GM19452 (cell line): ENCODE results near the gene TRPM8.
"Not testable (repeated sequence)": the region's sequence is repeated elsewhere in the genome, so short reads cannot be mapped to it uniquely, and the experiment has no call there.

Experiments
- ATAC-seq: cut with Tn5 transposase; IDR thresholded peaks from one replicate; pipeline ENCODE4 v1.9.1; 2021; ENCODE audit not compliant: unreplicated experiment

Gene TRPM8

GRCh38 chr2:233917116-233917515 is at the start of gene TRPM8:
TSS of gene TRPM8 (plus strand) at chr2:233917373. CDS start at chr2:233926538, 9,165 bp downstream.
- no peak for ATAC-seq

DNA sequence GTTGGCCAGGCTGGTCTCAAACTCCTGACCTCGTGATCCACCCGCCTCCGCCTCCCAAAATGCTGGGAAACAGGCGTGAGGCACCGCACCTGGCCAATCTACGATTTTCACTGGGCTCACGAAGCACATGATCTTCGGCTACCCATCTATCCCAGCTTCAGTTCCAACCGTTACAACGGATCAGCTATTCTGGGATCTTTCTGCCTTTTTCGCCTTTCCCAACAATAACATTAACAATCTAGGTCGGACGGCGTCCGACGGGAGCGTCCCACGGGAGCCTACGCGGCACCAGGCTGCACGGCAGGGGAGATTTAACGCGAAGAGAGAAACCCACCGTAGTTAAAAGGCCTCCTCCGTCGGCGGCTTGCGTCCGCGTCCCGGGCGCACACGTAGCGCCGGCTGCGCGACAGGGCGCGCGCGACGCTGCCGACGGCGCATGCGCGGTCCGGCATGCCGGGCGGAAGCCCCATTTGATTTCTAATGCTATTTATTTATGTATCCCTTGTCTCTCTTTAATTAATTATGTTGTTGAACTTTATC is 49.1 kb upstream of the TRPM8 start, which contains the start of gene MSL3B:
Gene MSL3B (minus strand): TSS at position 394 of the 540 bp plus-strand sequence.
- ATAC-seq = no peak

GRCh38 chr2:233871432-233871831 is 45.7 kb upstream of the TRPM8 start:
- no peak for ATAC-seq

DNA sequence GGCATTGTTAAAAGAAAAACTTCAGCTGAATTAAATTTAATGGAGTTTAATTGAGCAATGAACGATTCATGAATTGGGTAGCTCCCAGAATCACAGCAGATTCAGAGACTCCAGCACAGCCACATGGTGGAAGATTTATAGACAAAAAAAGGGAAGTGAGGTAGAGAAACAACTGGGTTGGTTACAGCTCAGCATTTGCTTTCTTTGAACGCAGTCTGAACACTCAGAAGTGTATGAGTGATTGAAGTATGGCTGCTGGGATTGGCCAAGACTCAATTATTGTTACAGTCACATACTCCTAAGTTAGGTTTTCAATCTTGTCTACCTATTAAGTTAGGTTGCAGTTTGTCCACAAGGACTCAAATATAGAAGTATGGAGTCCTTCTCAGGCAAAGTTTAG is 45.0 kb upstream of the TRPM8 start:
- not testable (repeated sequence) for ATAC-seq

DNA sequence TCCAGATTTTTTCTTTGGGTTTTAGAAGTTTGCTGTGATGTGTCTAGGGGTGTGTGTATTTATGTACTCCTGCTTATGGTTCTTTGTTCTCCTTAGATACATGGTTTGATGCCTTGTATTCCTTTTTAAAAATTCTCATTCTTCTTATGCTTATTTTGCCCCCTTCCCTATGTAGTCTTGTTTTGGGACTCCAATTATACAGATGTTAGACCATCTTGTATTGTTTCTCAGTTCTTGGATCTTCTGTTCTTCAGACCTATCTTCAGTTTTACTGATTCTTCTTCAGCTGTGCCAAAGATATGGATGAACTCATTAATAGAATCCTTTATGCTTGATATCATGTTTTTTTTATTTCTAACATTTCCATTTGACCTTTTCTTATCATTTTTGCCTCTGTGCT is 34.8 kb upstream of the TRPM8 start:
- no peak for ATAC-seq

GRCh38 chr2:233892793-233893192 is 24.4 kb upstream of the TRPM8 start:
- ATAC-seq = no peak

GRCh38 chr2:233896253-233896652 is 20.9 kb upstream of the TRPM8 start:
- not testable (repeated sequence) for ATAC-seq

GRCh38 chr2:233901367-233901766 is 15.8 kb upstream of the TRPM8 start:
- ATAC-seq = no peak

GRCh38 chr2:233901884-233902283 is 15.3 kb upstream of the TRPM8 start:
- ATAC-seq = no peak

DNA sequence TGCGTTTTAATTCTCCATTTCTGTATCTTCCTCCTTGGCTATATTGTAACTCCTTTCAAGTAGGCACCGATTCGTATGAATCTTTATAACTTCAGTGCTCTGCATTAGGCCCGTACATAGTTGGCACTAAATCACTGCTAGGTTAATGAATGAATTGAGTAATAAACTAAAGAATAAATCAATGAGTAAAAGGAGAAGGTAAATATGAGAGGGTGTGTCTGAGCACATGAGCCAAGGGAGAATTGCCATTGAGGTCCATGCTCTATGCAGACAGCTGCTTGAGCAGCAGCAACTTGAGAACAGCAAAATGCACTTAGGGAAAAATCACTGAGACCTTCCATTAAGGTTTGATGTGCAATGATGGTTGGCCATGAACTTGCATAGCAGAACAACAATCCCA is 11.2 kb upstream of the TRPM8 start:
- no peak for ATAC-seq

- ATAC-seq = no peak
These were observed 9.5 kb upstream of the TRPM8 start for GRCh38 chr2:233907627-233908026.

- no peak for ATAC-seq
These were observed 4.3 kb upstream of the TRPM8 start for GRCh38 chr2:233912691-233913423.

DNA sequence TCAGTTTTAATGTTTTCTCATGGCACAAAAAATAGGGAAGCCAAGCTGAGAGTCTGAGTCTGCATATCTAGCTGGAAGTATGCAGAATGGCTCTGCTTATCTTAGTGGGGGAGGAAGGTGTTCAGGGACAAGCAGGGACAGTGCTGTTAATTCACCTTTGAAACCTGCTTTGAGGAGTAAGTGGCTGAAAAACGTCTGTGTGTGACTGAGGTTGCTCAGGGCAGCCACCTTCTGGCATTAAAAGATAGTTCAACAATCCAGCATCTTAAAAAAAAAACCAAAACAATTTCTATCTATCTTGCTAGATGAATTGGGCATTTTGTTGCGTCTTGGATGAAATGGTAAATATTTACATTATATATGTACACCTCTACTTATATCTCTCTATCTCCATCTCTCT is 2.0 kb upstream of the TRPM8 start:
- no peak for ATAC-seq

- ATAC-seq = no peak
These were observed 2.1 kb downstream of the TRPM8 start for GRCh38 chr2:233919319-233919718.

DNA sequence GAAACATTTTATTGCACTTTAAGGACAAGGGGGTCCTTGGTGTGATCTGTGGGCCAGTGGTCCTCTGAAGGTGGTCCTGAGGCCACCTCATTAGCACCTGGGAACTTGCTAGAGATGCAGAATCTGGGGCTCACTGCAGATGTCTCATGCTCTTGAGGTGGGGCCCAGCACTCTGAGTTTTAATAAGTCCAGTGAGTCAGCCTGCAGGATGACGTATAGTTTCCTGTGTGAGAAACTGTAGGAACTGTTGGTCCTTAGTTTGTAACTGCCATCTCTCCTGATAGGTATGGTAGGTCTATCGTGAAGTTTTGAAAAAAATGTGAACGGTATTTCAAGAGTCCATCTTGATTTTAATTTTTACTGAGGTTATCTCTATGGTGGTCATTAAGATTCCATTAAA is 2.8 kb downstream of the TRPM8 start:
- ATAC-seq = no peak

- no peak for ATAC-seq
These were observed 5.3 kb downstream of the TRPM8 start for GRCh38 chr2:233922471-233922870.

- ATAC-seq = no peak
These were observed 8.2 kb downstream of the TRPM8 start for GRCh38 chr2:233925402-233925801.

DNA sequence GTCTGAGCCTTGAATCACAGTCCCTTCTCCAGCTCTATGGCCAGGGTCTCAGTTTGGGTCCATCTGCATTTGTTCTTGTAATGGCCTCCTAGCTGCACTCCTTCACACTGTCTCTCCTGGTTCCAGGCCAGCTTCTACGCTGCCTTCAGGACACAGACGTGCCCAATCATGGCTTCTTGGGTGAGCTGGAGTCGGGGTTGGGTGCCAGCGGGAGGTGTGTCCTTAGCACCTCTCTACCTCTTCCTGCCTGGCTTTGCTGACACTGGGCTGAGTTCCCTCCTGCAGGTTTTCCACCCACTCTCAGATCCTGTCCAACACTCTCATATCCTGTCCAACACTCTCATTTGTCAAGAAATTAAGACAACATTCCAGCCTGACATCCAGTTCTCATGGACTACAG is 9.6 kb downstream of the TRPM8 start:
- ATAC-seq = no peak

DNA sequence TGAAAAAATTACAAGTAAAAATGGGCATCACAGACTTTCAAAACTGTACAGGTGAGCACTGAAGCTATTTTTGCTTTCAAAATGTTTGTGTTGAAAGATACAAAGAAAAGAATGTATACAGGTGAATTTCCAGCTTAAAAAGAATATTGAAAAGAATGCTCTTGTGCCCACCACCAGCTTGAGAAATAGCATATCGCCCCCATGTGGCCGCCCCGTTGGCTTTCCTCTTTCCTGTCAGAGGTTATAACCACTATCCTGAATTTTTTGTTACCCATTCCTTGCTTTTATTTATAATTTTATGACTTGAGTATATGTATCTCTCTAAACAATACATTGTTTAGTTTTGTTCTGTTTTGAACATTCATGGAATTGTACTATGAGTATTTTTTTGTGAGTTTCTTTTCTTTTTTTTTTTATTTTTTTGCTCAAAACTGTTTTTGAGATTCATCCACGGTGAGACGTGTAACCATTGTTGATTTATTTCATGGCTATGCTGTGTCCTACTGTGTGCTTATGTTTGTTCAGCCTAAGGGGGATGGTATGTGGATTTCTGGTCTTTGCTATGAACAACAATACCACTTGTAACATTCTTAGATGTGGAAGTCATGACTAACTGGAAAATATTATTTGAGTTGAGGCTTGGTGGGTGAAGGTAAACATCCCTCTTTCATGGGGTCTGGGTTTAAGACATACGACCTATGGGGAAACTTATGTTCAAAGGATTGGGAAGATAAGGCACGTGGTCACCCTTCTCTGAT is 11.6 kb downstream of the TRPM8 start:
- no peak for ATAC-seq

DNA sequence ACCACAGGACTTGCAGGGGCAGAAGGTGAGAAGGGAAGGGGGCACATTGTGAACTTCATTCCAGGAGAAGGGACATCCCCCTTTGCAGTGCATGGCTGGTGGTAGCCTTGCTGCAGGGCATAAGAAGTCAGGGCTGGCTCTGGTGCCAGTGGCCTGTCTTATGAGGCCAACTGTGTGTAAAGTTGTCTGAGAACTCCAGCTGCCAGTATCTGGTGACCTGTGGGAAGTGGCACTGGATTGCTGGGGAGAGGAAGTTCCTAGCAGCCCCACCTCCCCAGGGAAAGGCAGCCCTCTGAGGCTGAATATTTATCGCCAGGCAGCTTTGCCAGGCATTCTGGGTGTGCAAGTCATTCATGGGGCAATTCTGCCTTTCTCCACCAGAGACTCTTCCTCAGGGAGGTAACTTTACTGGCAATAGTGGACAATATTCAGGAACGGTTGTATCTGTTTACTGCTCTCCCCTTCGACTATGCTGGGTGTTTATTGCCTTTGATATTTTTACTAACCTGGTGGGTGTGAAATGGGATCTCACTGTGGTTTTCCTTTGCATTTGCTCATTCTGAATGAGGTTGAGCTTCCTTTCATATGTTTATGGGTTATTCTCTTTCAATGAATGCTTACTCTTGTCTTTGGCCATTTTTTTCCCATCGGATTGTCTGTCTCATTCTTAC is 12.3 kb downstream of the TRPM8 start:
- no peak for ATAC-seq

GRCh38 chr2:233934524-233934923 is 17.4 kb downstream of the TRPM8 start:
- ATAC-seq = no peak

DNA sequence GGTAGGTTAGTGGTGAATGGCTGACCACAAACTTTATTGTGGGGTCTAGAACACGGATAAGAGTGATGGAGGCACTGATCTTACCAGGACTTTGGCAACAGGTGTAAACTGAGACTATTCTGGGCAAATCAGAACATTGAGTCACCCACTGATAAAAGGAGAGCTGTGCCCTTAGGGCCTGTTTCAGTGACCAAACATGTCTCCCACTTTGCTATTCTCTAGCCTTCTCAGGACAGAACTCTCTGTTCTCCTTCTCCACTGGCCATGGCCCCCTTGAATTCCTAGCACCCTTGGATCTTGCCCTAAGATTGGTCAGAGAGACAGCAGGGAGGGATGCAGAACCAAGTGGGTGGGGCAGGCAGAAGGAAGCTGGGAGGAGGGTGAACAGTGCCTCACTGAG is 18.3 kb downstream of the TRPM8 start:
- ATAC-seq = no peak
